GM12878 (cell line): ENCODE measurements around the gene TLR9. TPM values are rescaled to one million over a fixed set of nuclear protein-coding genes. Genes with fewer than 3 reads are reported as not detected.

ENCODE experiments used
- ATAC-seq: fragments of 200-7000 bp; cut with Tn5 transposase; 3 replicates; pipeline ENCODE4 v1.9.1; 2020; ENCODE audit warnings: mild to moderate bottlenecking, moderate library complexity
- BruUV-seq: library from RNA; stranded (reverse); fragments of 400-500 nt; replicated peaks from 2 replicates; lab custom pipeline; 2021; lab: Mats Ljungman, UMichigan
- CTCF ChIA-PET: fragments of 300-600 bp; sonication (Branson Sonifier 250); formaldehyde crosslinking; extraction: SDS; loops from one replicate; lab custom pipeline; 2021; ENCODE audit warnings: inconsistent platforms; lab: Yijun Ruan, JAX
- POLR2A ChIA-PET: fragments of 350-600 bp; formaldehyde crosslinking; extraction: SDS; loops from one replicate; lab custom pipeline; 2021; ENCODE audit warnings: inconsistent platforms; lab: Charles Lee
- RAD21 ChIA-PET: fragments of 300-600 bp; sonication (Branson Sonifier 250); formaldehyde crosslinking; loops from one replicate; lab custom pipeline; 2023; ENCODE audit warnings: antibody characterized with exemption; ENCODE audit not compliant: unreplicated experiment; lab: Charles Lee
- SMC1A ChIA-PET: fragments of 300-600 bp; sonication (Branson Sonifier 250); formaldehyde crosslinking; loops from one replicate; lab custom pipeline; 2023; ENCODE audit not compliant: unreplicated experiment, uncharacterized antibody; lab: Charles Lee
- DNase-seq: peaks from one replicate; pipeline ENCODE4 v3.0.0-alpha.2; 2011; ENCODE audit warnings: low read depth, low spot score
- FAIRE-seq: peaks from 3 replicates; lab custom pipeline; 2011; peaks lifted over from hg19 to GRCh38; lab: Jason Lieb, UNC
- H2AFZ ChIP-seq: 2 replicates; pipeline ENCODE4 v1.6.0; 2011; ENCODE audit warnings: low read depth, low read length, control low read depth; ENCODE audit not compliant: control insufficient read depth
- H3K27ac ChIP-seq: 2 replicates; pipeline ENCODE4 v1.5.1; 2011; ENCODE audit warnings: control low read depth; ENCODE audit not compliant: control insufficient read depth, insufficient read depth
- H3K27me3 ChIP-seq, 2 experiments: replicated peaks in 1 of 2; 2 replicates each; pipeline versions ENCODE4 v1.6.0 to v1.6.1; 2011; ENCODE audit warnings: low read length in 1 of 2; ENCODE audit not compliant: control insufficient read depth in 2 of 2, insufficient read depth in 2 of 2
- H3K36me3 ChIP-seq, 2 experiments: 2 replicates each; pipeline ENCODE4 v1.5.1; 2011; ENCODE audit warnings: low read length in 1 of 2; ENCODE audit not compliant: control insufficient read depth in 2 of 2, insufficient read depth in 2 of 2
- H3K4me1 ChIP-seq: 2 replicates; pipeline ENCODE4 v1.6.1; 2011; ENCODE audit warnings: mild to moderate bottlenecking, low read length, moderate library complexity, mixed read lengths; ENCODE audit not compliant: control insufficient read depth, insufficient read depth
- H3K4me2 ChIP-seq: 2 replicates; pipeline ENCODE4 v1.6.0; 2011; ENCODE audit warnings: control low read depth; ENCODE audit not compliant: control insufficient read depth, insufficient read depth
- H3K4me3 ChIP-seq: fragments of 200-600 bp; sonication (generic); 2 replicates; pipeline ENCODE4 v1.5.1; 2016
- H3K79me2 ChIP-seq: 2 replicates; pipeline ENCODE4 v1.6.0; 2011; ENCODE audit warnings: low read length; ENCODE audit not compliant: control insufficient read depth, insufficient read depth
- H3K9ac ChIP-seq: 2 replicates; pipeline ENCODE4 v1.8.0; 2011; ENCODE audit warnings: low read length, control low read depth, mixed read lengths; ENCODE audit not compliant: control insufficient read depth, insufficient read depth
- H3K9me3 ChIP-seq: replicated peaks from 3 replicates; pipeline ENCODE4 v1.5.1; 2011; ENCODE audit warnings: mild to moderate bottlenecking, low read length; ENCODE audit not compliant: control insufficient read depth, insufficient read depth
- H4K20me1 ChIP-seq: 2 replicates; pipeline ENCODE4 v1.6.0; 2011; ENCODE audit not compliant: control insufficient read depth, insufficient read depth
- ASH2L ChIP-seq: fragments of 300-600, 200-600 bp; sonication (generic); IDR thresholded peaks from 2 replicates; pipeline ENCODE4 v1.6.1; 2017; ENCODE audit warnings: low read depth, mild to moderate bottlenecking, borderline replicate concordance
- EED ChIP-seq: sonication (generic); IDR thresholded peaks from 2 replicates; pipeline ENCODE4 v1.6.1; 2016; ENCODE audit warnings: antibody characterized with exemption, low read depth
- FOS ChIP-seq: IDR thresholded peaks from 3 replicates; pipeline ENCODE4 v1.6.1; 2011; ENCODE audit warnings: borderline replicate concordance; ENCODE audit not compliant: insufficient read length; ENCODE audit errors: extremely low read depth
- JUND ChIP-seq: IDR thresholded peaks from 2 replicates; pipeline ENCODE4 v1.6.1; 2012; ENCODE audit warnings: low read depth, mild to moderate bottlenecking, low read length, improper control_type of control experiment, moderate library complexity
- NFXL1 ChIP-seq: fragments of 450-650 bp; IDR thresholded peaks from 2 replicates; pipeline ENCODE4 v1.6.1; 2017; ENCODE audit warnings: antibody characterized with exemption, mild to moderate bottlenecking, borderline replicate concordance
- NRF1 ChIP-seq: conservative IDR thresholded peaks from 2 replicates; pipeline ENCODE4 v1.6.1; 2011; ENCODE audit warnings: mild to moderate bottlenecking, low read depth, low read length, improper control_type of control experiment
- RBBP5 ChIP-seq: fragments of 200-600 bp; sonication (generic); conservative IDR thresholded peaks from 2 replicates; pipeline ENCODE4 v1.6.1; 2016
- SMAD1 ChIP-seq: fragments of 450-650 bp; IDR thresholded peaks from 2 replicates; pipeline ENCODE4 v1.6.1; 2018; ENCODE audit warnings: mild to moderate bottlenecking, low read depth; ENCODE audit not compliant: partially characterized antibody
- SMAD5 ChIP-seq: IDR thresholded peaks from 2 replicates; pipeline ENCODE4 v1.6.1; 2016; ENCODE audit warnings: antibody characterized with exemption, low read depth
- ZBTB33 ChIP-seq: fragments of 450-650 bp; IDR thresholded peaks from 2 replicates; pipeline ENCODE4 v1.6.1; 2017; ENCODE audit warnings: mild to moderate bottlenecking
- ZBTB40 ChIP-seq: fragments of 450-650 bp; IDR thresholded peaks from 2 replicates; pipeline ENCODE4 v1.6.1; 2016; ENCODE audit warnings: mild to moderate bottlenecking, moderate library complexity, borderline replicate concordance
- WGBS: methylation state at CpG from one replicate; pipeline ENCODE4 v1.1.6; 2016; ENCODE audit warnings: low lambda C conversion rate; ENCODE audit not compliant: insufficient replicate concordance, insufficient coverage; ENCODE audit errors: missing lambda C conversion rate; 5-methylcytosine and 5-hydroxymethylcytosine counted together
- in situ Hi-C: fragments of 300-500 bp; cut with MboI; formaldehyde crosslinking; loops from 9 replicates; pipeline ENCODE4 v1.14.3; 2018; ENCODE audit warnings: mixed read lengths
- intact Hi-C: fragments of 100-400 bp; cut with micrococcal nuclease; formaldehyde crosslinking; loops from one replicate; pipeline ENCODE4 v1.14.2; 2022; ENCODE audit not compliant: unreplicated experiment
- polyA plus RNA-seq, 11 experiments: library from polyadenylated mRNA; depleted of rRNA in 4 of 11; unstranded in 6 of 11; stranded (reverse) in 5 of 11; fragments of >200 nt; fragmentation: Nextera tagmentation in 4 of 11; fragmentation: Illumina TruSeq in 1 of 11; extraction: Ambion mirVana in 4 of 11; extraction: Trizol in 1 of 11; gene quantifications; 1 replicate in 1 of 11; 2 replicates in 10 of 11; pipeline versions ENCODE4 v1.2.1 to v1.2.3, GENCODE V29; 2011 to 2016; ENCODE audit warnings: inconsistent platforms in 2 of 11, missing spikeins in 2 of 11, low read depth in 1 of 11
- total RNA-seq, 4 experiments: library from RNA; depleted of rRNA in 3 of 4; stranded (reverse); fragments of >200 nt in 3 of 4; fragmentation: Illumina TruSeq in 1 of 4; extraction: Trizol in 1 of 4; gene quantifications; 2 replicates each; pipeline versions ENCODE4 v1.2.1 to v1.2.3, GENCODE V29; 2013 to 2021

Gene TLR9
- total and polyA plus RNA-seq, 10 of the 15 experiments (the other 5 are each of a cell fraction or from before 2014, with no cell fraction given) = 0.10 to 4.8 (median 0.53) TPM; not detected in 1

- TF ChIP-seq ZBTB33 = no peak
These were observed 11.0 kb upstream of the TLR9 start (continued) for GRCh38 chr3:52236424-52236886.

GRCh38 chr3:52234516-52235447, 9.3 kb upstream of the TLR9 start:
- ATAC-seq = no peak
- H3K4me1 ChIP-seq = peaks cover 17% of the 10 kb centered on the region
- BruUV-seq = no TSS peak
- intact Hi-C loops = no loop called here
- H3K4me3 ChIP-seq = no peak overlapping the region
- DNase-seq = no peak
- 88% methylated on average over 12 of the region's 15 CpGs for WGBS
- ChIA-PET POLR2A (interaction anchor here (0.6 to 0.9 kb wide), 5 partner anchors 9 to 44 kb away, joined by 3 to 4 read pairs (median 3); partner anchors contain the start of gene TLR9), CTCF (interaction anchor here (0.7 to 5.7 kb wide), 8 partner anchors 9 to 134 kb away, joined by 3 to 67 read pairs (median 5); partner anchors contain the start of genes GLYCTK and TLR9), SMC1A (interaction anchor here (0.8 to 4.2 kb wide), 11 partner anchors 9 to 105 kb away, joined by 3 to 18 read pairs (median 3); partner anchors contain the start of genes GLYCTK and TLR9), RAD21 (interaction anchor here (1.0 to 2.1 kb wide), 3 partner anchors 10 to 104 kb away, joined by 4 to 10 read pairs (median 7); partner anchors contain the start of gene TLR9)
- no peak for FAIRE-seq
- H3K79me2 ChIP-seq = peaks cover 31% of the 10 kb centered on the region
- H4K20me1 ChIP-seq = no peaks in the 10 kb centered on the region
- H3K9ac ChIP-seq = no peak overlapping the region
- H2AFZ ChIP-seq = no peak overlapping the region
- no peak overlapping the region for H3K27ac ChIP-seq
- no peaks in the 10 kb centered on the region for H3K27me3 ChIP-seq
- no peak overlapping the region for H3K4me2 ChIP-seq
- in situ Hi-C loops = loop anchor here (5.0 kb wide), 1 partner anchor 108 kb away; no protein-coding TSS in a partner anchor
- H3K36me3 ChIP-seq = peaks cover 10 to 17% of the 10 kb centered on the region in 2 experiments
- no peaks in the 10 kb centered on the region for H3K9me3 ChIP-seq
- no peak for TF ChIP-seq SMAD1
- no peak for TF ChIP-seq EED
- no peak for TF ChIP-seq ZBTB33
- TF ChIP-seq RBBP5 = no peak
- no peak for TF ChIP-seq SMAD5
- TF ChIP-seq NFXL1 = no peak
- no peak for TF ChIP-seq ASH2L
- no peak for TF ChIP-seq FOS
- TF ChIP-seq JUND = no peak
- TF ChIP-seq NRF1 = no peak
- no peak for TF ChIP-seq ZBTB40
